Stimulated activated CD8-positive, alpha-beta memory T cell treated with anti-CD3 and anti-CD28 coated beads, Interleukin-15, amount 100 ng/mL, for 1 hour (primary cell): ENCODE data around the gene ZNF213.
"Not testable (repeated sequence)": the region's sequence is repeated elsewhere in the genome, so short reads cannot be mapped to it uniquely, and the experiment has no call there.

Experiments
- DNase-seq: peaks from one replicate; pipeline ENCODE4 v3.0.0-alpha.2; 2020; ENCODE audit warnings: low read depth

ZNF213 gene

GRCh38 chr16:3170440-3171180, 35.8 kb downstream of the ZNF213 start:
- no peak for DNase-seq

- DNase-seq = no peak
These were observed 36.5 kb downstream of the ZNF213 start for GRCh38 chr16:3171181-3171854.

GRCh38 chr16:3171855-3172593, 37.2 kb downstream of the ZNF213 start:
- DNase-seq = no peak

- no peak for DNase-seq
These were observed 39.2 kb downstream of the ZNF213 start for GRCh38 chr16:3173892-3174617.

GRCh38 chr16:3174618-3175148, 39.9 kb downstream of the ZNF213 start:
- no peak for DNase-seq

GRCh38 chr16:3175157-3176093, 40.6 kb downstream of the ZNF213 start:
- DNase-seq = no peak

- DNase-seq = no peak
These were observed 44.8 kb downstream of the ZNF213 start for GRCh38 chr16:3179651-3180050.

- DNase-seq = no peak
These were observed 45.6 kb downstream of the ZNF213 start for GRCh38 chr16:3180445-3180878.

GRCh38 chr16:3182293-3182607, 47.4 kb downstream of the ZNF213 start:
- not testable (repeated sequence) for DNase-seq

GRCh38 chr16:3182608-3183444, 48.0 kb downstream of the ZNF213 start:
- DNase-seq = no peak

- no peak for DNase-seq
These were observed 48.8 kb downstream of the ZNF213 start for GRCh38 chr16:3183445-3184139.

- no peak for DNase-seq
These were observed 52.3 kb downstream of the ZNF213 start for GRCh38 chr16:3186946-3187690.

- no peak for DNase-seq
These were observed 53.2 kb downstream of the ZNF213 start, which contains the start of gene OR1F1 for GRCh38 chr16:3187798-3188674. Gene OR1F1, plus strand, starts transcription at chr16:3188204.

GRCh38 chr16:3188675-3188924, 53.8 kb downstream of the ZNF213 start:
- DNase-seq = no peak

GRCh38 chr16:3188925-3189825, 54.3 kb downstream of the ZNF213 start:
- DNase-seq = no peak

GRCh38 chr16:3189869-3190268, 55.0 kb downstream of the ZNF213 start:
- DNase-seq = no peak

- DNase-seq = no peak
These were observed 56.1 kb downstream of the ZNF213 start for GRCh38 chr16:3190949-3191353.
